ENCODE results near the gene MLLT10.

Gene MLLT10

DNA sequence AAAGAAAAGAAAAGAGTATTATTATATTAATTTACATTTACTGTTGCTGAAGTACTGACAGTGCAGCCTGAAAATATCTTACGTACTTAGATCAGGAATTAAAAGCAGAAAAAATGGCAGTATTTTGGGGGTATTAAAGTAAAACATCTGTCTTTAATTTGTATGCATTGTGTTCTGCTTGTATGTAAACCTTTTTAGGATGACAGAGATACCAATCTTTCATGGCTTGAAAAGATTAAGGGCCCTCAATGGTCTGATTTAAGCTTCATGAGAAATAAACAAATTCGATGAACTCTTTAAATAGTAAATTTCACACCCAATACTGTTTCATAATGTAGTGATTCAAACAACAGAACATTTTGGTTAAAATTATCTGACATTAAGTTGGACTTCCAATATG, 116.3 kb downstream of the MLLT10 start:
- DNase-seq: no peak

DNA sequence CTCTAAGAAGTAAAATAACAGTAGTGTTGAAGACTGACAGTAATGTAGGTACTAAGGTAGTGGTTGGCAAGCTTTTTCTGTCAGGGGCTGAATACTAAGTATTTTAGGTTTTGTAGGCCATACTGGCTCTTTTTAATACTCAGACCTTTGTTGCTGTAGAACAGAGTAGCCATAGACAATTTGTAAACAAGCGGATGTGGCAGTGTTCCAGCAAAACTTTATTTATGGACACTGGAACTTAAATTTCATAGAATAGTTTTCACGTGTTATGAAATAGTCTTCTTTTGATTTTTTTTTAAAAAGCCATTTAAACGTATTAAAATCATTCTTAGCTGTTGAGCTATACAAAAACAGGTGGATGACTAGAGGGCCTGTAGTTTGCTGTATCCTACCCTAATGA, 121.2 kb downstream of the MLLT10 start:
- DNase-seq: no peak

DNA sequence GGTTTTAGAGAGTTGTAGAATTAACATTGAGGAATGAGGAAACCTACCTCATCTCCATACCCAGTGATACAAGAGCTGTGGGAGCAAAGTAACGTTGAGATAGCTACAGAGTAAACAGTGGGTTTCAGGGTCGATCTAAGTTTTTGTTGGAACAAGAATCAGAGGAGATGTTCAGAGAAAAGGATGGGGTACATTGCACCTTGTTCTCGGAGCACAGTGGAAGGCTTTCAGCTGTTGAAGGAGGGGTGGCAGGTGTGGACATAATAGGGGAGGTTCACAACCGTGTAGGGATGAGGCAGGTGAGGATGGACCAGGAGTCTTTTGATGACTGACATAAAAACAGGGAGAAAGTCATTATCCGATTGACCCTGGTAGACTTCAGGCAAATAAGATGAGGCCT, 121.7 kb downstream of the MLLT10 start:
- DNase-seq: no peak

DNA sequence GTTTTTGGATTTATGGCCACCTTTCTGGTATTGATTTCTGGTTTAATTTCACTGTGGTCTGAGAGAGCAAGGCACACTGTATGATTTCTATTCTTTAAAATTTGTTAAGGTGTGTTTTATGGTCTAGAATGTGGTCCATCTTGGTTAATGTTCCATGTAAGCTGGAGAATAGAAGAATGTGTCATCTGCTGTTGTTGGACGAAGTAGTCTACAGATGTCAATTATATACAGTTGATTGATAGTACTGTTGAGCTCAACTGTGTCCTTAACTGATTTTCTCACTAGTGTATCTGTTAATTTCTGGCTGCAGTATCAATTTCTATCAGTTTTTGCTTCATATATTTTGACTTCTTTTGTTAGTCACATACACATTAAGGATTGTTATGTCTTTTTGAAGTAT, 127.1 kb downstream of the MLLT10 start:
- DNase-seq: no peak

DNA sequence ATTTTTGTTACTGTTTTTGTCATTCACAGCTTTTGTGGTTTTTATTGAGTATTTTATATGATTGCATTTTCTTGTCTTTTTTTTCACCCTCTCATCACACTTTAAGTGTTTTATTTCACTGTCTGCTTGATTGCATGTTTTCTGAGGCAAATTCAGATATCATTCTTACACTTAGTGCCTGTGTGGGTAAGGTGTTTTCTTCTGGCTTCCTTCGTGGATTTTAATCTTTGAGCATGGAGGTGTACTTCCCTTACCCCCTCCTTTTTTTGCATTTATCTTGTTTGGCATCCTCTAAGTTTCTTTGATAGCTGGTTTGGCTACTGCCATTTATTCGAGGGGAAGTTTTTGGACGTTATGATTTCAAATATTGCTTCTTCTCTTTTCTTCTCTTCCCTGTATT, 127.9 kb downstream of the MLLT10 start:
- no peak for DNase-seq

DNA sequence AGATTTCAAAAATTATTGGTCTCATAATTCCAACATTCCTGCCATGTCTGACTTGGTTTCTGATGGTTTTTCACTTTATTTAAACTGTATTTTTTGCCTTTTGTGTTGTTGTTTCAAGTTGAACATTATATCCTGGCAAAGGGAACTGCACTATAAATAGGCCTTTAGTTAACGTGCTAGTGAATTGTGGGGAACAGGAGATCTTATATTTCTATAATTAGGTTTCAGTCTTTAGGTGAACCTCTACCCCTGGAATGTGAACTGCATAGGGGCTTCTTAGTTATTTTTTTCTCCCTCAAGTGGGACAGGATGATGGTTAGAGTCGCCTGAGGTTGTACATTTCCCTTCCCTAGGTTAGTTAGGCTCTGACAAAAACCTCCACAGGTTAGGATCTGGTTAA, 128.6 kb downstream of the MLLT10 start:
- DNase-seq: no peak

DNA sequence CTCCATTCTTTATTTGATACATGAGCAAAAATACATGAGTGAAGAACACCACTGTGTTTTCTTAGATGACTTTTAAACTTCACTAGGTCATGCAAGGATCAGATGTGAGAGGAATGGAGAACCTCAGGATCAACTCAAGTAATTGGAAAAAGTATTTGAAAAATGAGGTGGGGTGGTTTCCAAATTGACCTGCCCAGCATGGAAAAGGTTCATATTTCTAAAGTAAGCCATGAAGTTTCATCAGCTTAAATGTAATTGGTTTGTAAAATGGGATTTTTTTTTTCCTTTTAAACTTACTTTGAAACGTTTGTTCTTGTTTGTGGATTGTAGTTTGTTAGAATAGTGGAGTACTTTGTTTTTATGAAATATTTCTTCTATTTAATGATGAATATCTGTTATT, 134.8 kb downstream of the MLLT10 start:
- DNase-seq: no peak

DNA sequence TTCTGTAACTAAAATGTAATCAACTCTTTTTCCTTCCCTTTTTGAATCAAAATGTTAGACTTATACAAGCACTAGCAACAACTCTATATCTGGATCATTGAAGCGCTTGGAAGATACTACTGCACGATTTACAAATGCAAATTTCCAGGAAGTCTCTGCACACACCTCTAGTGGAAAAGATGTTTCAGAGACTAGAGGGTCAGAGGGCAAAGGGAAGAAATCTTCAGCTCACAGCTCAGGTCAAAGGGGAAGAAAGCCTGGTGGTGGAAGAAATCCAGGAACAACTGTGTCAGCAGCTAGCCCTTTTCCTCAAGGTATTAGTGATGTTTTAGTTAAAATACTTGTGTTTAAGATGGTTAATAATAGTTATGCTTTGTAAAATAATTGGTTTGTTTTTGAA, 136.4 kb downstream of the MLLT10 start:
- no peak for DNase-seq

DNA sequence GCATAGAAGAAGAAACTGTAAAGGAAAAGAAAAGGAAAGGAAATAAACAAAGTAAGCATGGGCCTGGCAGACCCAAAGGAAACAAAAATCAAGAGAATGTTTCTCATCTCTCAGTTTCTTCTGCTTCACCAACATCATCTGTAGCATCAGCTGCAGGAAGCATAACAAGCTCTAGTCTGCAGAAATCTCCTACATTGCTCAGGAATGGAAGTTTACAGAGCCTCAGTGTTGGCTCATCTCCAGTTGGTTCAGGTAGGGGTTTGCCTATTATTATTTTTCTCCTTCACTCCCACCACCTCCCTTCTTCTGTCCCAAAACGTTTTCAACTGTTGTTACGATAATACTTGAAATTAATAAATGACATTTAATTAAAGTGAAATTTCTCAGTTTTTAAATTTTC, 139.6 kb downstream of the MLLT10 start:
- no peak for DNase-seq

DNA sequence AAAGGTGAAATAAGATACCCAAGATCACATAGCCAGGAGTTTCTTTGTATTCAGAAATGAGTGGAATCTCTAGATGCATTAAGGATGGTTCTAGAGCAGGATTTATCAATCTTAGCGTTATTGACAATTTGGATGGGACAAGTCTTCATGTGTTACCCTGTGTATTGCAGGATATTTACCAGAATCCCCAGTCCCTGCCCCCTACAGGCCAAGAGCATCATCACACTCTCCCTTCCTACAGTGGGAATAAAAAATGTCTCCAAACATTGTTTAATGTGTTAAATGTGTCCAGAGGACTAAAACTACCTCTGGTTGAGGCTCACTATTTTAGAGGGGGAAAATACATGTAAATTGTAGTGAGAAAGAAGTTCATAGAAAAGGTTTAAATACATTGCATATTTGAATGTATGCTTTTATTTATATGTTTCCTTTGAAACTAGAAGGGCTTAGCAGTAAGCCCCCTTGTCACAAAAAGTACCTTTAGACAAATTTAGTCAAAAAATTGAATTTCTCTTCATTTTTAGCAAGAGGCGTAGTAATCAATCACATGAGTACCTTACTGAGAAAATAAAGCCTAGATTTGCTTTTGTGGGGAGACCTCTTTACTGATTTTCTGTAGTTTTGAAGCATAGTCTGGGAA, 141.2 kb downstream of the MLLT10 start:
- no peak for DNase-seq

DNA sequence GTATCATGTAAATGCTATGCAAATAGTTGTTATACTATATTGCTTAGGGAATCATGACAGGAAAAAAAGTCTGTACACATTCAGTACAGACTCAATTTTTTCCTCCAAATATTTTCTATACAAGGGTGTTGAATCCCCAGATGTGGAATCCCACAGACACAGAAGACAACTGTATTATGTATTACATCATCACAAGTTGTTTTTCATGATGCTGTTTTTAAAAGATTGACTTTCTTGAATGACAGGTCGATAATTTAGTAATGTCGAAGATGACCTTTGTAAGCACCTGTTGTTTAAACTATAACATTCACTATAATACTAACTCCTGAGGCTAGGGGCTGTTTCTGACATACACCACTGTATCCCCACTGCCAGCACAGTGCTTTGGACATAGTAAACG, 143.5 kb downstream of the MLLT10 start:
- no peak for DNase-seq

DNA sequence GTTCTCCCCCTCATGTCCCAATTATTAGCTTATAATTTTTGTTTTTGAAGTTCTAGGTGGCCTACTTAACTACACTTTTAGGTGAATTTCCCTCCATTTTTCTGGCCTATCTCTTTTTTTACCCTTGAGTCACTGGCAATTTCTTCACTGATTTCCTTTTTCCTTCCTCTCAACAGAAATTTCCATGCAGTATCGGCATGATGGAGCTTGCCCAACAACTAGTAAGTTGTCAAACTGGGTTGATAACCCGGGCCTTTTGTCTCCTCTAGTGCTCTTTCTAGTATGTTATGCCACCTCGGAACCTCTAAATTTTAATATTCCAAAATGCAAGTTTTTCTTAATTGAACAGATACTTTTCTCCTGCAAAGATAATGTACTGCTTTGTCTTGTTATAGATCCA, 147.1 kb downstream of the MLLT10 start:
- DNase-seq: no peak

DNA sequence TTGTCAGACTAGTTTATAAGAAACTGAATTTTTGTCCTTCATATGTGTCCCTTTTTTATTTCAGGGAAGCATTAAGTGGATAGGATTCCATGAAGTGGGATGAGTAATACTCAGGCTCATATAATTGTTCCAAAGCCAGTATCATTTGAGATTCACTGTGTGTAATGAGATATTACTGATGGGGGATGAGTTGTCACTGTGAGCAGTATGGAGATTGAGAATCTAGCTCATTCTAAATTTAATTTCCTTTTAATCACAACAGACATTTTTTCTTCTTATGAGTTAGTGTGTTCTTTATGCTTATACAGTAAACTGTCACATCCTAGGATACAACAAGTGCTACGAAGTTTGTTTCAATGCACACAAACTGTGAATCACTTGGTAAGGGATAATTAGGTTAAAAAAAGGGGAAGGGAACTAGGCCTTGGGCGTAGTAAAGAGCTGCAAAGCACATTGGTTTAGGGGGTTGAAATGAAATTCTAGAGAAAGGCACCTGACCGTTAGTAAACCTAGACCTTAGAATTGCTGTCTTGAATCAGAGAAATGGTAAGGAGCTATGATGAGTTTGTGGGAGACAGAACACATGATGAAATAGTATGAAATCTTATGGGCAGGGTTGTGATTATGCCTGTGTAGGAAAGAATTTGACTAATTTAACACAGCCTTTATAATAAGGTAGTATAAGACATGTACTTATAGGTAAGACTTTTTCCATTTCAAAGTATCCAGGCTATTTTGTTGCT, 153.4 kb downstream of the MLLT10 start:
- no peak for DNase-seq

DNA sequence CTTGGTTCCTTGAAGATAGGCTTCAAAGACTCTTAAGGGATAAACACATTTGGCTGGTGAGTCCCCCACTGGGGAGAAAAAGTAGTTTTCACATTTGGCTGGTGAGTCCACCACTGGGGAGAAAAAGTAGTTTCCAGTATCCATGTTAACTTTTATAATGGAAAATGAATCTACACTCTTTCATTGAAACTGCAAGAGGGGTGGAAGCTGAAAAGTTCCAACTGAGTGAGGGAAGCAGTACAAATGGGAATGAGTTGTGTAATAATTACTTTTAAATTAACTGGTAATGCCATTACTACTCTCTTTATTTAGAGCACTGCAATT, 153.9 kb downstream of the MLLT10 start:
- DNase-seq: no peak

DNA sequence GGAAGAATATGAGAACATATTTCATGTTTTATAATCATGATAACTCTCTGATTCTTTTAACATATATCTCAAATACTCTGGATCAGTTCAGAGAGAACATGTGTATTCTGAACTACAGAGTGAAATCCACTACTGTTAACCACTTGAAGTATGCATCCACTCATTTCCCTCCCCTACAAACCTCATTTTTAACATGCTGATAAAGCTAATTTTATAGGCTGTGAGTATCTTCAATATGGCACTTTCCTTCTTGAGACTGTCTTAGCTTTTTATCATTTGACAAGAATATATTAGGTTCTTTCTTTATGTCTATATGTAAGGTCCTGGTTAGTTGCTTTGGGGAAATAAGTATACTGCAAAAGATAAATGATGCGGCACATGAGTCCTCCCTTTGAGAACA, 154.8 kb downstream of the MLLT10 start:
- DNase-seq: no peak

DNA sequence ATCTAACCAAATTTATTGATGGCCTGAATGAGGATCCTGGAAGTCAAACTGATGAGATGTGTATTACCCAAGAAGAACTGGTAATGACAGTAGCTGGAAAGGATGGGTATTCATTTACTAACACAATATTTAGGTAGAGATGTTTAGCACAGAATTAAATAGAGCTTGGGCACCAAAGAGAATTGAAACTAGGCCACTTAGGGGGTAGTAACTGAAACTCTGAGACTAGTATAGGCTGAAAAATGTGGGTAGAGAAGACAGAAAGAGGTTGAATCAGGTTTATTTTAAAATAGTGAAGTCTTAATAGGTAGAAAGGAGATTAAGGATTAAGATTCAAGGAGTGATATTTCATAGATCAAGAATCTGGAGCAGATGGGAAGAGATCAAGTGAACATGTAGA, 155.8 kb downstream of the MLLT10 start:
- DNase-seq: no peak

DNA sequence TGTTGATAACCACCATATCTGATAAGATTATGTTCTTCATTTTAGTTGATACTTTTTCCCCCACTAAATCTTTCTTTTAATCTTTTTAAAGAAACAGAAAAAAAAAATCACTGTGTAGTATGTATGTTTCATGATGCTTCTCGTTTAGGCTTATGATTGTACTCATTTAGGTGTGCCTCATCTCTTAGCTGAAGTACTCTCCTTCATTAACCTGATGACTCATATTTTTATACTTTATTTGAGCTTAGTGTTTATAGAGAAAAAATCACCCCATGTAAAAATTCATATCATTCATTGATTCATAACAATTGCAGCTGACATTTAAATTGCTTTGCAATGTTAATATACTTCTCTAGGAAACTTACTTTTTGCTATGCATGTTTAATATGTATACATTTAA, 158.9 kb downstream of the MLLT10 start:
- DNase-seq: no peak

DNA sequence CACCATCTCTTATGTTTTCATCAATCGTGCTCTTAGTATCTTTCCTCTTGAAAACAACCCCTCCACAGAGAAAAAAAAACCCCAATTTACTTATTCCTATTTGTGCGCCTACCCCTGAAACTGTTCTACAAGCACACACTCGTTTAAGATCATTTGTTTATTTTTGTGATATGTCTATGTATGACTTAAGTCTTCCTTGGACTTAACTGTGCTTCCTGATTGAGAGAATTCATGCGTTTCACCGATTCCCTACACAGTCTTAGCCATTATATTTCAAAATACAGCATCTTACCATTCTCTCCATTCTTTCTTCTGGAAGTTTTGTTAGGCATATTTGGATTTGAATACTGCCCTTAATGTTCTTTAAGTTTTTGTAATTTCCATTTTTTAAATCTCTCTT, 159.4 kb downstream of the MLLT10 start:
- no peak for DNase-seq

DNA sequence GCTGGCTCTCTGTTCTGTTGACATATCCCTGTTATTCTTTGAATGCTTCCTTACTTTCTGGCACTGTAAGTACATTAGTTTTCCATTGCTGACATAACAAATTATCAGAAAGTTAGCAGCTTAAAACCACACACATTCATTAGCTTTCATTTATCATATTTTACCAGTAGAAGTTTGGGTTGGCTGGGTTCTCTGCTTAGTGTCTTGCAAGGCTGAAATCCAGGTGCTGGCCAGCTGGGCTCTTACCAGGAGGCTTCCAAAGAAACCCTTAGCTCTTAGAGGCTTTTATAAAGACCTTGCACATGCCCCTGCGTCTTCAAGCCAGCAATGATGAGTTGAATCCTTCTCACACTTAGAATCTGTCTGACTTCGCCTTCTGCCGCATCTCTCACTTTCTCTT, 160.6 kb downstream of the MLLT10 start:
- DNase-seq: no peak

DNA sequence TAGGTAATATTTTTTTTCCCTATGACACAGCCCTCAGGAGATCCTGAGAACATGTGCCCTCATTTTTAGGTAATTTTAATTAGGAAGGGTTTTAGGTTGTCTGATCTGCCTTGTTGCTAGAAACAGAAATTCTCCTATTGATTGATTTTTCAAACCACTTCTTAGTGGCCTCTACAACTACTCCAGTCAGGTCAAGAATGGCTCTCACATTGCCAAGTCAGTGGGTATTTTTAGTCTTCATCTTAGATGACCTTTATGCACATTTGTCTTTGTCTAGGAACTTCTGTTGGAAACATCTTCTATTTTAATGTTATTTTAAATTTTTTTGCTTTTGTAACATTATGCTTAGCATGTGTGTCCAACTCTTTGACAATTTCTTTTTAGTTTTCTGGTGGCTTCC, 162.3 kb downstream of the MLLT10 start:
- no peak for DNase-seq

DNA sequence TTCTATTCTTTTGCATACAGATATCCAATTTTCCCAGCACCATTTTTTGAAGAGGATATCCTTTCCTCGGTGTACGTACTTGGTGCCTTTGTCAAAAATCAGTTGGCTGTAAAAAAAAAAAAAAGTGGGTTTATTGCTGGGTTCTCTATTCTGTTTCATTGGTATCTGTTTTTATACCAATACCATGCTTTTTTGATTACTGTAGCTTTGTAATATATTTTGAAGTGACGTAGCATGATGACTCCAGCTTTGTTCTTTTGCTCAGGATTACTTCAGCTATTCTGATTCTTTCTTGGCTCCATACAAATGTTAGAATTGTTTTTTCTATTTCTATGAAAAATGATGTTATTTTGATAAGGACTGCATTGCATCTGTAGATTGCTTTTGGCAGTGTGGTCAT, 165.5 kb downstream of the MLLT10 start:
- no peak for DNase-seq

DNA sequence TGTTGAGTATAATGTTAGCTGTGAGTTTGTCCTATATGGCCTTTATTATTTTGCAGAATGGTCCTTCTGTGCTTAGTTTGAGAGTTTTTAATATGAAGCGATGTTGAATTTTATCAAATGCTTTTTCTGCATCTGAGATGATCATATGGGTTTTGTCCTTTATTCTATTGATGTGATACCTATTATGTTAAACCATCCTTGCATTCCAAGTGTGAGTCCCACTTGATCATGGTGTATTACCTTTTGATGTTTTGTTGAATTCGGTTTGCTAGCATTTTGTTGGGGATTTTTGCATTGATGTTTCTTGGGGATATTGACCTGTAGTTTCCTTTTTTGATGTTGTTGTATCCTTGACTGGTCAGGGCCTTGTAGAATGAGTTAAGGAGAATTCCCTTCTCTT, 166.4 kb downstream of the MLLT10 start:
- no peak for DNase-seq

DNA sequence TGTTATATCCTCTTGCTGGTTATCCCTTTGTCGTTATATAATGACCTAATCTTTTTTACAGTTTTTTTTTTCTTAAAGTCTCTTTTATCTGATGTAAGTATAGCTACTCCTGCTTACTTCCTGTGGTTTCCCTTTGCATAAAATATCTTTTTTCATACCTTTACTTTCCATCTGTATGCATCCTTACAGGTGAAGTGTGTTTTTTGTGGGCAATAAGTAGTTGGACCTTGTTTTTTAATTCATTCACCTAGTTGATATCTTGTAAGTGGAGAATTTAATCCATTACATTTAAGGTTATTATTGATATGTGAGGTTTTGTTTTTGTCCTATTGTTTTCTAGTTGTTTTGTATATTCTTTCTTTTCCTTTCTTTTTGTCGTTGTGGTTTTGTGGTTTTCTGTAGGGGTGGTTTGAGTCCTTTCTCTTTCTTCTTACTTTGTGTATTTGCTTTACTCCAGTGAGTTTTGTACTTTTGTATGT, 168.6 kb downstream of the MLLT10 start:
- no peak for DNase-seq

DNA sequence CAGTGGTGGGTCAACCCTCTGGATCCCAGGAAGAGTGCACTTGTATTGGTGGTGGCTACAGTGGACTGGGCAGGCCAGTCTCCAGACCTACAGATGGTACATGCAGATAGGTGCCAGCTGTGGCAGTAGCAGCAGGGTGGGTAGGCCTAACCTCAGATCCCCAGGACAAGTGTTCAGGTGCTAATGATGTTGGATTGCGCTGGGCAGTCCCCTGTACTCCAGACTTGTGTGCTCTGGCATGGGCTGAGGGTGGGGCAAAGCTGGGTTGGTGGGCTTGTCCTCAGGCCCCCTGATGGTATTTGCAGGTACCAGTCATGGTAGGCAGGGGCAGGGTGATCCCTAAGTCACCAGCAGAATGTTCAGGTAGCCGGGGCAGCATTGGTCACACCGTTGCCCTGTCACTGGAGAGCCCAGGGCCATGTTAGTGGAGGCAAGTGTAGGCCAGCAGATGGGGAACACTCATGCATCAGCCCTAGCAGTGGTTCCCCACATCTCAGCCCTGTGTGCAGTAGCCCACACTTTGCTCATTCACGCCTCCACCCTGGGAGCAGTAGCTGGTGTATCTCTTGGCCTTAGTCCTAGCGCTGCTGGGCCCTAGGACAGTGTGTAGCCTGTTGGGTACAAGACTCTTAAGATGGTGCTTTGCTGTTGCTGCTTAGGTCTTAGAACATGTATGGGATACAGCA, 171.3 kb downstream of the MLLT10 start:
- no peak for DNase-seq

DNA sequence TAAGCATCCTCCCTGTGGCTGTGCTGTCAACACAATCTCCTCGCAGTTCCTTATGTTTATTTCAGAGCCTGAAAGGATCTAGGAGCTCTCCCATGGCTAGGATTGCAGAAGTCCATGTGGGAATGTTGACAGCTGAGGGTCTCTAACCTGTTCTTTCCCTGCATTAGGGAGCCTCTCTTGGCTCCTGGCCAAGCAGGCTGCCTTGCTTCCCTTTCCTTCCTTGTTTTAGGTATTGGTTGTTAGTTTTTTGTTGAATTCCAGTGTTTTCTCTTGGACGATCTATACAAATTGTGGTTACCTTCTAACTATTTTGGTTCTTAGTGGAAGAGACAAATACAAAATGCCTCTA, 171.8 kb downstream of the MLLT10 start:
- no peak for DNase-seq

Measured in cerebellar nuclear complex (tissue), 1 donor.